ENCODE data around the gene TMEM258. TPM values are rescaled to one million over a fixed set of nuclear protein-coding genes. Genes with fewer than 3 reads are reported as not detected.
A peak's percentile ranks its signal among the peaks of the same experiment; 100 is the strongest.

TMEM258 gene
- polyA plus RNA-seq, 4 donors = 116 to 211 (median 189) TPM

- Histone ChIP-seq H3K4me3 (ENCODE audit: low read depth in 1 of 3, low read length in 3 of 3) (no peak overlapping the region), H3K27ac (ENCODE audit: low read depth in 1 of 3, low read length in 2 of 3) (peak overlapping the region in 1 of 3 donors; percentile 28), H3K27me3 (ENCODE audit: control insufficient read depth in 3 of 3, insufficient read depth in 3 of 3, low read length in 3 of 3) (no peaks in the 10 kb centered on the region), H3K4me1 (ENCODE audit: control insufficient read depth in 3 of 3, insufficient read depth in 2 of 3, low read depth in 1 of 3, low read length in 2 of 3) (peaks cover 0 to 62% (median 0%) of the 10 kb centered on the region in 3 donors), H3K36me3 (ENCODE audit: control insufficient read depth in 3 of 3, insufficient read depth in 2 of 3, low read depth in 1 of 3, low read length in 3 of 3) (peaks cover 0 to 71% (median 0%) of the 10 kb centered on the region in 3 donors), H3K9me3 (ENCODE audit: control insufficient read depth in 2 of 2, insufficient read depth in 1 of 2, low read depth in 1 of 2, low read length in 1 of 2) (no peaks in the 10 kb centered on the region)
- DNase-seq = no peak
- no peak for FAIRE-seq
- 65 to 77% (median 70%) methylated on average over 13 of the region's 13 CpGs for WGBS, 3 donors
Observed at GRCh38 chr11:61766353-61766841, 26.0 kb downstream of the TMEM258 start.

- FAIRE-seq = no peak
- WGBS, 3 donors = 84 to 90% (median 85%) methylated on average over 18 to 26 of the region's 26 CpGs
- H3K27ac ChIP-seq (ENCODE audit: low read depth in 1 of 3, low read length in 2 of 3) = peak overlapping the region in 1 of 3 donors; percentile 67
Observed at GRCh38 chr11:61765550-61766253, 26.7 kb downstream of the TMEM258 start.

GRCh38 chr11:61764606-61765260 is 27.7 kb downstream of the TMEM258 start:
- H3K27ac ChIP-seq (ENCODE audit: low read depth in 1 of 3, low read length in 2 of 3) = peak overlapping the region in 1 of 3 donors; percentile 67
- DNase-seq = peak; percentile 46 to 64
- H3K4me3 ChIP-seq (ENCODE audit: low read depth in 1 of 3, low read length in 3 of 3) = no peak overlapping the region
- no peaks in the 10 kb centered on the region for H3K27me3 ChIP-seq (ENCODE audit: control insufficient read depth in 3 of 3, insufficient read depth in 3 of 3, low read length in 3 of 3)
- H3K4me1 ChIP-seq (ENCODE audit: control insufficient read depth in 3 of 3, insufficient read depth in 2 of 3, low read depth in 1 of 3, low read length in 2 of 3) = peaks cover 0 to 62% (median 0%) of the 10 kb centered on the region in 3 donors
- 49 to 58% (median 54%) methylated on average over 20 to 22 of the region's 22 CpGs for WGBS, 3 donors
- H3K9me3 ChIP-seq (ENCODE audit: control insufficient read depth in 2 of 2, insufficient read depth in 1 of 2, low read depth in 1 of 2, low read length in 1 of 2) = no peaks in the 10 kb centered on the region
- peaks cover 0 to 71% (median 0%) of the 10 kb centered on the region in 3 donors for H3K36me3 ChIP-seq (ENCODE audit: control insufficient read depth in 3 of 3, insufficient read depth in 2 of 3, low read depth in 1 of 3, low read length in 3 of 3)
- no peak for FAIRE-seq

More at GRCh38 chr11:61765550-61766253, 26.7 kb downstream of the TMEM258 start:
- Histone ChIP-seq H3K4me1 (ENCODE audit: control insufficient read depth in 3 of 3, insufficient read depth in 2 of 3, low read depth in 1 of 3, low read length in 2 of 3) (peaks cover 0 to 65% (median 0%) of the 10 kb centered on the region in 3 donors), H3K36me3 (ENCODE audit: control insufficient read depth in 3 of 3, insufficient read depth in 2 of 3, low read depth in 1 of 3, low read length in 3 of 3) (peaks cover 0 to 70% (median 0%) of the 10 kb centered on the region in 3 donors), H3K9me3 (ENCODE audit: control insufficient read depth in 2 of 2, insufficient read depth in 1 of 2, low read depth in 1 of 2, low read length in 1 of 2) (no peaks in the 10 kb centered on the region), H3K27me3 (ENCODE audit: control insufficient read depth in 3 of 3, insufficient read depth in 3 of 3, low read length in 3 of 3) (no peaks in the 10 kb centered on the region), H3K4me3 (ENCODE audit: low read depth in 1 of 3, low read length in 3 of 3) (no peak overlapping the region)
- no peak for DNase-seq

- DNase-seq (no peak), FAIRE-seq (no peak)
- Histone ChIP-seq H3K36me3 (ENCODE audit: control insufficient read depth in 3 of 3, insufficient read depth in 2 of 3, low read depth in 1 of 3, low read length in 3 of 3) (peaks cover 0 to 67% (median 0%) of the 10 kb centered on the region in 3 donors), H3K27me3 (ENCODE audit: control insufficient read depth in 3 of 3, insufficient read depth in 3 of 3, low read length in 3 of 3) (no peaks in the 10 kb centered on the region), H3K27ac (ENCODE audit: low read depth in 1 of 3, low read length in 2 of 3) (peak overlapping the region in 1 of 3 donors; percentile 67), H3K4me3 (ENCODE audit: low read depth in 1 of 3, low read length in 3 of 3) (no peak overlapping the region), H3K4me1 (ENCODE audit: control insufficient read depth in 3 of 3, insufficient read depth in 2 of 3, low read depth in 1 of 3, low read length in 2 of 3) (peaks cover 0 to 55% (median 0%) of the 10 kb centered on the region in 3 donors), H3K9me3 (ENCODE audit: control insufficient read depth in 2 of 2, insufficient read depth in 1 of 2, low read depth in 1 of 2, low read length in 1 of 2) (no peaks in the 10 kb centered on the region)
- WGBS, 3 donors = 76 to 77% (median 76%) methylated on average over 23 of the region's 23 CpGs
Observed at GRCh38 chr11:61763930-61764605, 28.3 kb downstream of the TMEM258 start.

GRCh38 chr11:61762798-61763197 is 29.6 kb downstream of the TMEM258 start:
- peak overlapping the region in 1 of 3 donors; percentile 18 for H3K27ac ChIP-seq (ENCODE audit: low read depth in 1 of 3, low read length in 2 of 3)
- H3K4me1 ChIP-seq (ENCODE audit: control insufficient read depth in 3 of 3, insufficient read depth in 2 of 3, low read depth in 1 of 3, low read length in 2 of 3) = peaks cover 0 to 54% (median 2%) of the 10 kb centered on the region in 3 donors
- H3K4me3 ChIP-seq (ENCODE audit: low read depth in 1 of 3, low read length in 3 of 3) = no peak overlapping the region
- H3K9me3 ChIP-seq (ENCODE audit: control insufficient read depth in 2 of 2, insufficient read depth in 1 of 2, low read depth in 1 of 2, low read length in 1 of 2) = no peaks in the 10 kb centered on the region
- H3K27me3 ChIP-seq (ENCODE audit: control insufficient read depth in 3 of 3, insufficient read depth in 3 of 3, low read length in 3 of 3) = no peaks in the 10 kb centered on the region
- 49 to 85% (median 75%) methylated on average over 14 to 15 of the region's 15 CpGs for WGBS, 3 donors
- peaks cover 0 to 69% (median 0%) of the 10 kb centered on the region in 3 donors for H3K36me3 ChIP-seq (ENCODE audit: control insufficient read depth in 3 of 3, insufficient read depth in 2 of 3, low read depth in 1 of 3, low read length in 3 of 3)
- no peak for FAIRE-seq
- DNase-seq = no peak

GRCh38 chr11:61762223-61762615 is 30.2 kb downstream of the TMEM258 start:
- FAIRE-seq (no peak), DNase-seq (no peak)
- Histone ChIP-seq H3K9me3 (ENCODE audit: control insufficient read depth in 2 of 2, insufficient read depth in 1 of 2, low read depth in 1 of 2, low read length in 1 of 2) (no peaks in the 10 kb centered on the region), H3K27ac (ENCODE audit: low read depth in 1 of 3, low read length in 2 of 3) (no peak overlapping the region), H3K36me3 (ENCODE audit: control insufficient read depth in 3 of 3, insufficient read depth in 2 of 3, low read depth in 1 of 3, low read length in 3 of 3) (peaks cover 0 to 71% (median 0%) of the 10 kb centered on the region in 3 donors), H3K4me1 (ENCODE audit: control insufficient read depth in 3 of 3, insufficient read depth in 2 of 3, low read depth in 1 of 3, low read length in 2 of 3) (peaks cover 0 to 58% (median 3%) of the 10 kb centered on the region in 3 donors), H3K4me3 (ENCODE audit: low read depth in 1 of 3, low read length in 3 of 3) (no peak overlapping the region), H3K27me3 (ENCODE audit: control insufficient read depth in 3 of 3, insufficient read depth in 3 of 3, low read length in 3 of 3) (no peaks in the 10 kb centered on the region)
- 78 to 89% (median 78%) methylated on average over 9 to 10 of the region's 10 CpGs for WGBS, 3 donors

- no peaks in the 10 kb centered on the region for H3K27me3 ChIP-seq (ENCODE audit: control insufficient read depth in 3 of 3, insufficient read depth in 3 of 3, low read length in 3 of 3)
- peaks cover 0 to 56% (median 3%) of the 10 kb centered on the region in 3 donors for H3K4me1 ChIP-seq (ENCODE audit: control insufficient read depth in 3 of 3, insufficient read depth in 2 of 3, low read depth in 1 of 3, low read length in 2 of 3)
- FAIRE-seq (no peak), DNase-seq (no peak)
- no peaks in the 10 kb centered on the region for H3K9me3 ChIP-seq (ENCODE audit: control insufficient read depth in 2 of 2, insufficient read depth in 1 of 2, low read depth in 1 of 2, low read length in 1 of 2)
- H3K27ac ChIP-seq (ENCODE audit: low read depth in 1 of 3, low read length in 2 of 3) = no peak overlapping the region
- no peak overlapping the region for H3K4me3 ChIP-seq (ENCODE audit: low read depth in 1 of 3, low read length in 3 of 3)
- 75 to 82% (median 80%) methylated on average over 11 of the region's 11 CpGs for WGBS, 3 donors
- peaks cover 0 to 67% (median 0%) of the 10 kb centered on the region in 3 donors for H3K36me3 ChIP-seq (ENCODE audit: control insufficient read depth in 3 of 3, insufficient read depth in 2 of 3, low read depth in 1 of 3, low read length in 3 of 3)
Observed at GRCh38 chr11:61761440-61762222, 30.8 kb downstream of the TMEM258 start.

Data from small intestine (tissue), 7 donors.